GM12865 (cell line): ENCODE results near the gene EML2.

Experiments used
- DNase-seq: peaks from one replicate; pipeline ENCODE4 v3.0.0; 2010; ENCODE audit warnings: low read depth
- H3K4me3 ChIP-seq: 2 replicates; pipeline ENCODE4 v1.5.1; 2011; ENCODE audit warnings: mild to moderate bottlenecking, low read depth, low read length, control low read depth
- TF ChIP-seq, protein P1 (sequence below): IDR thresholded peaks from 2 replicates; pipeline ENCODE4 v1.5.1; 2011; ENCODE audit warnings: low read length, control low read depth, low read depth, inconsistent platforms; ENCODE audit not compliant: insufficient read depth; ENCODE audit errors: missing control alignments

The EML2 gene

GRCh38 chr19:45601115-45601514 lies 38.1 kb downstream of the EML2 start:
- TF ChIP-seq, protein P1, sequence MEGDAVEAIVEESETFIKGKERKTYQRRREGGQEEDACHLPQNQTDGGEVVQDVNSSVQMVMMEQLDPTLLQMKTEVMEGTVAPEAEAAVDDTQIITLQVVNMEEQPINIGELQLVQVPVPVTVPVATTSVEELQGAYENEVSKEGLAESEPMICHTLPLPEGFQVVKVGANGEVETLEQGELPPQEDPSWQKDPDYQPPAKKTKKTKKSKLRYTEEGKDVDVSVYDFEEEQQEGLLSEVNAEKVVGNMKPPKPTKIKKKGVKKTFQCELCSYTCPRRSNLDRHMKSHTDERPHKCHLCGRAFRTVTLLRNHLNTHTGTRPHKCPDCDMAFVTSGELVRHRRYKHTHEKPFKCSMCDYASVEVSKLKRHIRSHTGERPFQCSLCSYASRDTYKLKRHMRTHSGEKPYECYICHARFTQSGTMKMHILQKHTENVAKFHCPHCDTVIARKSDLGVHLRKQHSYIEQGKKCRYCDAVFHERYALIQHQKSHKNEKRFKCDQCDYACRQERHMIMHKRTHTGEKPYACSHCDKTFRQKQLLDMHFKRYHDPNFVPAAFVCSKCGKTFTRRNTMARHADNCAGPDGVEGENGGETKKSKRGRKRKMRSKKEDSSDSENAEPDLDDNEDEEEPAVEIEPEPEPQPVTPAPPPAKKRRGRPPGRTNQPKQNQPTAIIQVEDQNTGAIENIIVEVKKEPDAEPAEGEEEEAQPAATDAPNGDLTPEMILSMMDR = no peak
- DNase-seq = no peak
- H3K4me3 ChIP-seq = no peak overlapping the region

GRCh38 chr19:45600340-45600885 lies 38.8 kb downstream of the EML2 start:
- TF ChIP-seq, protein P1 = no peak
- H3K4me3 ChIP-seq = no peak overlapping the region
- no peak for DNase-seq

GRCh38 chr19:45599286-45599685 lies 39.9 kb downstream of the EML2 start:
- DNase-seq = no peak
- TF ChIP-seq, protein P1 = no peak
- no peak overlapping the region for H3K4me3 ChIP-seq

DNA sequence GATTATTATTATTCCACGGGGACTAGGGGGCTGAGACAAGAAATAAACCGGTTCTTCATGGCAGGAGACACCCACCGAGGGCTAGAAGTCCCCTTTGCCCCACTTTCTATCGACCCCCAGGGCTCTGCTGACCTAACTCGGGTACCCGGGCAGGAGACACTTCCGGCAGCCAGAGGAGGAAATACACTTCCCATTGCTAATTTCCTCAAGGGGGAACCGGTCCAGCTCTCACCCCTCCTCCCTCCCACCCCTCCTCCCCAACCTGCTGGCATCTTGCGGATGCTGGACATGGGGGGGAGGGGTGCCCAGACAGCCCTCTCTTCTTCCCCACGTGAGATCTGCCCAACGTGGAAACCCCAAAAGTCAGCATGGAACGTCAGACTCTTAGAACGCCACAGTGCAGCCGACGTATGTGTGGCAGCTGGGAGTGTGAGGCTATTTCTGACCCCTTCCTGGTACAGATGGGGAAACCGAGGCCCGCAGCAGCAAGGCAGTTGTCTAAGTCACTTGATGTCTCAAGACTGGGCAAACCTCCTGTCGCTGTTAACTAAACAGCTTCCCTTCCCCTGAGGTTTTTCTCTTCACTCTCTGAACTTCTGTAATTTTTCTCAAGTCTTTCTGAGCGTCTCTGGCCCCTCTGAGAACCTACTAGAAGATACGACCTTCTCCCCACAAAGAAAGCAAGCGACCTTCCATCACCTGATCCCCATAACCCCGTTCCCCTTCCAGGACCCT lies 40.8 kb downstream of the EML2 start:
- TF ChIP-seq, protein P1 = no peak
- H3K4me3 ChIP-seq = no peak overlapping the region; the same call in 1 of the 2 replicates
- no peak for DNase-seq

DNA sequence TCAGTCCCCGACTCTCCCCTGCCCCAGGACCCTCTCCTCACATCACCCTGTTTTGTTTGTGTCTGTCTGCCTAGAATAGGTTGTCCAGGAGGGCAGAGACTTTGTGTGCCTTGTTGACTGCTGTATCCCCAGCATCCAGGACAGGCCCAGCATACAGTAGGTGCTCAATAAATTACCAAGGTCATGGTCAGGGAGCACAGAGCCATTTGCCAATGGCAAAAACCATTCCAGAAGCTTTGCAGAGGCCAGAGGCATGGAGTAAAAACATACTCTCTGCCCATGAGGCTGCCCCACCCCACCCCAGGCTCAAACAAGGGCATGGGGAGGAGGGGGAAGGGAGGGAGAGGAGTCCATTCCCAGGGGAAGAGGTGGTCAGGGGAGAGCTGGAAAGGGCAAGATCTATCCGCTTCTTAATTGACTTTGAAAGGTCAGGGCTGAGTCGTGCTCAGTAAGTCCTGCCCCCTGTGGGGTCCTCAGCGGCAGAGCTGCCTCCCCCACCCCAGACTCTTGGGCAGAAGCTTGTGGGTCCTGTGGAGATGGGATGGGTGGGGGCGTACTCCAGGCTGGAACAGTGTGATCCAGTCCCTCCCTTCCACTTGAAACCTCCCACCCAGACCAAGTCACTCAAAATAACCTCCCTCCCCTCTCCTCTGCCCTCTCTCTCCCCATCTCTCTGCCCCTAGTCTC lies 41.6 kb downstream of the EML2 start:
- TF ChIP-seq, protein P1 = no peak
- H3K4me3 ChIP-seq = no peak overlapping the region
- DNase-seq = no peak

GRCh38 chr19:45595814-45596213 lies 43.4 kb downstream of the EML2 start:
- TF ChIP-seq, protein P1 = no peak
- no peak for DNase-seq
- H3K4me3 ChIP-seq = no peak overlapping the region

DNA sequence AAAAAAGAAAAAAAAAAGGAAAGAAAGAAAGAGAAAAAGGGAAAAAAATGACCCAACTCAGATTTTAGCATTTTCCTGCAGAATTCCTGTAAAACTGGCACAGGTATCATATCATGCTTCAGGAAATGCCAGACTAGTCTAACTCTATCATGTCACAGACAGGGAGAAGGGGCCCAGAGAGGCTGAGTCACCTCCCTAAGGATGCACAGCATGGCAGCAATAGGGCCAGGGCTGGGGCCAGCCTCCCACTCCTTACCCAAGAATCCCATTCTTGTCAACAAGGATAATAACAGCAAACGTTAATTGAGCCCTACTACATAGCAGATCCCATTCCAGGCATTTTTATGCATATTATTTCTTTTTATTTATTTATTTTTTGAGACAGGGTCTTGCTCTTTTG lies 45.7 kb downstream of the EML2 start:
- TF ChIP-seq, protein P1 = no peak
- no peak for DNase-seq
- H3K4me3 ChIP-seq = no peak overlapping the region
